ENCODE results near the gene CYSTM1. TPM values are rescaled to one million over a fixed set of nuclear protein-coding genes. Genes with fewer than 3 reads are reported as not detected.

Gene CYSTM1
- 143 to 272 TPM (median 158 TPM) in 5 replicates for total RNA-seq (2022; extraction: Qiagen RNA extraction; ENCODE audit: low read depth)

DNA sequence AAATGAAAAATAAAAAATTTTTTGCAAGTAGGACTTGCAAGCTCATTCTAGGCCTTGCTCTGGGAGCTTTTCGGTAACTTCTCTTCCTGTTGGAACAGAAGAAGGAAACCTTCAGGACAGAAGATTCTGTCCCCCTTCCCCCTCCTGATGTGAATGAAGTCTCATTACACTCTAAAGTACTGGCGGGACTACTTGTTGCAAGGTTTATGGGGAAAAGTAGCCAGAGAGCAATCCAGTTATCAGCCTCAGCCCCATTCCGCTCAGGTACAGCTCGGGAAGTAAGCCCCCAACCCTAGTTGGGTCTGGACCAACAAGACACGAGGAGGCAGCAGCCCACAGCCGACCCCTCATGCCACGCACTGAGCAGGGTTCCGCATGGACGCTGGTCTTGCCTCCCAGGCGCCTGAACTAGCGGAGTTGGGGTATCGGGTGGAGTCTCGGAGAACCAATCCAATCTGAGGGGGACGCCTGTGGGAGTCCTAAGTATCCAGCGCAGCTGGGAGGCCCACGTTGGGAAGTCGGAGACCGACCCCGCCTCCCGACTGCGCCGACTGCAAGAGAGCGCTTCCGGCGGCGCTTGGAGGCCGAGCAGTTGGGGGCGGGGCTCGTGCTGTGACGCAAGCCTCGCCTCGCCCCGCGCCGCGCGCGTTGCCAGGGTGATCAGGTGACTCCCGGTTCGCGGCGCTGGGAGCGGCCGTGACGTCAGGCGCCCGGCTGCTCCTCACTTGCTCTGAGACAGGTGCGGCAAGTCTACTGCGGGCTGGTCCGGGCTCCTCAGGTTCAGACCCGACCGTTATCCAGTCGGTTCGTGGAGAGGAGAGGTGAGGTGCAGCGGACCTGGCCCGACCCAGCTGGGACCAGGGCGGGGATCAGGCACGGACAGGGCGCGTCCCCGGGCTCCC lies at the start of gene CYSTM1:
CYSTM1 (plus strand) TSS at position 724 of the 902 bp plus-strand sequence. CDS start 19,278 bp downstream, outside the sequence.

DNA sequence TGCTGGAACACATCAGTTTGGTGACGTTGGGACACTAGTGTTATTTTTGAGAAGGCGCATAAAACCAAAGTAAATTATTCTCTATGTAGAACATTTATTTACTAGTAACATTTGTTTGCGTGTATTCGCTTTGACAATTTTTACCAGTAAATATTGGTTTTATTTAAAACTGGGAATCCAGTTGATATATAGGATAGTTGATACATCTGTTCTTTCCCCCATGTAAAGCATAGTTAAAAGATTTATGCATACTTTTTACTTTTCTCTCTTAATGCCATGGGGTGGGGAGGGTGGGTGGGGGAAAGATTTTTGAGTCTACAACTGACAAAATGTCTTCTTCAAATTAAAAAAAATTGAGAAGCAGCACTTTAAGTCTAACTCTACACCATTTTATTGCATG lies 49.4 kb upstream of the CYSTM1 start, which contains the start of gene IGIP:
IGIP (plus strand) TSS at position 301 of the 400 bp plus-strand sequence. CDS start 2,540 bp downstream, outside the sequence.

Other genes starting within 250 kb of the CYSTM1 start
- 2.0 to 2.3 TPM (median 2.2 TPM) in 5 replicates for gene NRG2, start 131.9 kb upstream of the CYSTM1 start, total RNA-seq (2022; extraction: Qiagen RNA extraction; ENCODE audit: low read depth)
- 4.0 to 7.6 TPM (median 6.1 TPM) in 5 replicates for gene PURA, start 61.1 kb upstream of the CYSTM1 start, total RNA-seq (2022; extraction: Qiagen RNA extraction; ENCODE audit: low read depth)
- 0.92 to 1.2 TPM (median 1.2 TPM) in 5 replicates for gene IGIP, start 49.3 kb upstream of the CYSTM1 start, total RNA-seq (2022; extraction: Qiagen RNA extraction; ENCODE audit: low read depth)
- gene PFDN1, start 127.9 kb downstream of the CYSTM1 start, total RNA-seq (2022; extraction: Qiagen RNA extraction; ENCODE audit: low read depth) = 90.6 to 107 TPM (median 92.9 TPM) in 5 replicates
- gene HBEGF, start 171.4 kb downstream of the CYSTM1 start, total RNA-seq (2022; extraction: Qiagen RNA extraction; ENCODE audit: low read depth) = 6.8 to 10.4 TPM (median 8.0 TPM) in 5 replicates
- gene SLC4A9, start 185.0 kb downstream of the CYSTM1 start, total RNA-seq (2022; extraction: Qiagen RNA extraction; ENCODE audit: low read depth) = not detected in 5 replicates
- gene ANKHD1, start 226.6 kb downstream of the CYSTM1 start, total RNA-seq (2022; extraction: Qiagen RNA extraction; ENCODE audit: low read depth) = 50.2 to 59.9 TPM (median 54.6 TPM) in 5 replicates